Myocyte (in vitro differentiated cells): Measurements from ENCODE around the gene CLSTN1. TPM values are rescaled to one million over a fixed set of nuclear protein-coding genes. Genes with fewer than 3 reads are reported as not detected.

Experiments
- DNase-seq: peaks from one replicate; pipeline ENCODE4 v3.0.0-alpha.2; 2012; ENCODE audit warnings: low read depth
- total RNA-seq: library from RNA; depleted of rRNA; stranded (reverse); fragments of >200 nt; gene quantifications from 2 replicates; pipeline ENCODE4 v1.2.3, GENCODE V29; 2014

Gene CLSTN1
- total RNA-seq, 1 donor from 2014 or later: 17.1 TPM

- DNase-seq: no peak
These were observed 92.7 kb downstream of the CLSTN1 start for GRCh38 chr1:9731051-9731537.

GRCh38 chr1:9730096-9730901 lies 93.5 kb downstream of the CLSTN1 start:
- DNase-seq: no peak

DNA sequence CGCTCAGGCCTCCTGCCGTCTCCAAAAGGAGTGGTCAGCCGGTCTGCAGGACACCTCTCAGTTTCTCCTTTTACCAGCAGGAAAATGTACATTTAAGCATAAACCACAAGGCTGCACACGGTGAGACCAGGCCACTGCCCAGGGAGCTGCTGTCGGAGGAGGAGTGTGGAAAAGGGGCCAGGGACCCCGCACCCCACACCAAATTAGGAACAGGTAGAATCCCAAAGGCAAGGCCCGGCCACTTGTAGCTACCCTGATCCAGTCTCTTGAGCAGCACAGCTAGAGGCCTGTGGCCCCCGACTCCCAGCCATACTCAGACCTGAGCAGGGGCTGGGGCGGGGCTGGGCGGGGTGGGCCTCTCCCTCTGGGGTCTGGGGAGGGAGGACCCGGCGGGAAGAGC lies 94.2 kb downstream of the CLSTN1 start:
- DNase-seq: no peak

DNA sequence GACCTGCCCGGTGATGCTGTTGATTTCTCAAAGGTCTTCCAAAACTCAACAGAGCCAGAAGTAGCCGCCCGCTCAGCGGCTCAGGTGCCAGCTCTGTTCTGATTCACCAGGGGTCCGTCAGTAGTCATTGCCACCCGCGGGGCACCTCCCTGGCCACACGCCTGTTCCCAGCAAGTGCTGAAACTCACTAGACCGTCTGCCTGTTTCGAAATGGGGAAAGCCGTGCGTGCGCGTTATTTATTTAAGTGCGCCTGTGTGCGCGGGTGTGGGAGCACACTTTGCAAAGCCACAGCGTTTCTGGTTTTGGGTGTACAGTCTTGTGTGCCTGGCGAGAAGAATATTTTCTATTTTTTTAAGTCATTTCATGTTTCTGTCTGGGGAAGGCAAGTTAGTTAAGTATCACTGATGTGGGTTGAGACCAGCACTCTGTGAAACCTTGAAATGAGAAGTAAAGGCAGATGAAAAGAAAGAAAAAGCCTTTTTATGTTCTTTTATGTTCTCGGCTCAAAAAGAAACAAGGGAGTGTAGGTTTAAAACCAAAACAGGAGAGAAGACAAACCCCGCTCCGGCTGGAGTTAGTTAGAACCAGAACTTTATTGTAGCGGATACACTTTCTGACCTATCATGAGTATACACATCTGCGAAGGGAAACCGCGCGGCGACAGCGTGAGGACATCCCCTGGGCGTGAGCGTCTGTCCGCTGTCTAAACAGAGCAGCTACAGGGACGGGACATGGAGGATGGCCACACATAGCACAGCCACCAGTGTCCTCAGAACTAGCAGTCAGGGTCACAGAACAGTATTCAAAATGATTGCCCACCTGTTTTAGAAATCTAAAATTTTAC lies 95.1 kb downstream of the CLSTN1 start:
- no peak for DNase-seq

DNA sequence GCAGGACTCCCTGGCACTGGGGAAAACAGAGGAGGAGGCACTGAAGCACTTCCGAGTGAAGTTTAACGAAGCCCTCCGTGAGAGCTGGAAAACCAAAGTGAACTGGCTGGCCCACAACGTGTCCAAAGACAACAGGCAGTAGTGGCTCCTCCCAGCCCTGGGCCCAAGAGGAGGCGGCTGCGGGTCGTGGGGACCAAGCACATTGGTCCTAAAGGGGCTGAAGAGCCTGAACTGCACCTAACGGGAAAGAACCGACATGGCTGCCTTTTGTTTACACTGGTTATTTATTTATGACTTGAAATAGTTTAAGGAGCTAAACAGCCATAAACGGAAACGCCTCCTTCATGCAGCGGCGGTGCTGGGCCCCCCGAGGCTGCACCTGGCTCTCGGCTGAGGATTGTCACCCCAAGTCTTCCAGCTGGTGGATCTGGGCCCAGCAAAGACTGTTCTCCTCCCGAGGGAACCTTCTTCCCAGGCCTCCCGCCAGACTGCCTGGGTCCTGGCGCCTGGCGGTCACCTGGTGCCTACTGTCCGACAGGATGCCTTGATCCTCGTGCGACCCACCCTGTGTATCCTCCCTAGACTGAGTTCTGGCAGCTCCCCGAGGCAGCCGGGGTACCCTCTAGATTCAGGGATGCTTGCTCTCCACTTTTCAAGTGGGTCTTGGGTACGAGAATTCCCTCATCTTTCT lies 96.7 kb downstream of the CLSTN1 start:
- no peak for DNase-seq

DNA sequence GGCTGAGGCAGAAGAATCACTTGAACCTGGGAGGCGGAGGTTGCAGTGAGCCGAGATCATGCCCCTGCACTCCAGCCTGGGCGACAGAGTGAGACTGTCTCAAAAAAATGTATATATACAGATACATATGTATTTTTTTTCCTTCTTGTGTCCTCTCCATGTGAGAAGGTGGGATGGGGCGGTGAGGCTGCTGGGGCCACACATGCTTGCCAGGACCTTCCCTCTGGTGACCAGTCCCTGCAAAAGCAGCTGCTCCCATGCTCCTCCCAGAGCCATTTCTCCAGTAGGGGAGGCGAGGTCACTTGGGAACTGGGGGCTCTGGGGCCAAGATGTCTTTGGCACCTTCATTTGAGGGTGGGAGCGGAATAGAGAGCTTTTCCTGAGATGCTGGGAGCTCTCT lies 97.4 kb downstream of the CLSTN1 start:
- no peak for DNase-seq

- DNase-seq: peak; percentile 46
These were observed 98.9 kb downstream of the CLSTN1 start for GRCh38 chr1:9724706-9725476.

DNA sequence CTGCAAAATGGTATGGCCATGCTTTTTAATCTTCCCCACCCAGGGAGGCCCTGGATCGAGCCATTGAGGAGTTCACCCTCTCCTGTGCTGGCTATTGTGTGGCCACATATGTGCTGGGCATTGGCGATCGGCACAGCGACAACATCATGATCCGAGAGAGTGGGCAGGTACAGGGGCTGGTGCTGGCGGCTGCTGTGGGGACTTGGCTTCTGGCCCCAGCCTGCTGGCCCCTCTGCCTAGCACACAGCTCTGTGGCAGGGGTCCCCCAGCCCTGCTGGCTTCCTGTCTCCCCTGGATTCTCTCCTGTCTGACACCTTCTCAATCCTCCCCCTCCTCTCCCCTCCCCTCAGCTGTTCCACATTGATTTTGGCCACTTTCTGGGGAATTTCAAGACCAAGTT lies 99.8 kb downstream of the CLSTN1 start:
- no peak for DNase-seq

DNA sequence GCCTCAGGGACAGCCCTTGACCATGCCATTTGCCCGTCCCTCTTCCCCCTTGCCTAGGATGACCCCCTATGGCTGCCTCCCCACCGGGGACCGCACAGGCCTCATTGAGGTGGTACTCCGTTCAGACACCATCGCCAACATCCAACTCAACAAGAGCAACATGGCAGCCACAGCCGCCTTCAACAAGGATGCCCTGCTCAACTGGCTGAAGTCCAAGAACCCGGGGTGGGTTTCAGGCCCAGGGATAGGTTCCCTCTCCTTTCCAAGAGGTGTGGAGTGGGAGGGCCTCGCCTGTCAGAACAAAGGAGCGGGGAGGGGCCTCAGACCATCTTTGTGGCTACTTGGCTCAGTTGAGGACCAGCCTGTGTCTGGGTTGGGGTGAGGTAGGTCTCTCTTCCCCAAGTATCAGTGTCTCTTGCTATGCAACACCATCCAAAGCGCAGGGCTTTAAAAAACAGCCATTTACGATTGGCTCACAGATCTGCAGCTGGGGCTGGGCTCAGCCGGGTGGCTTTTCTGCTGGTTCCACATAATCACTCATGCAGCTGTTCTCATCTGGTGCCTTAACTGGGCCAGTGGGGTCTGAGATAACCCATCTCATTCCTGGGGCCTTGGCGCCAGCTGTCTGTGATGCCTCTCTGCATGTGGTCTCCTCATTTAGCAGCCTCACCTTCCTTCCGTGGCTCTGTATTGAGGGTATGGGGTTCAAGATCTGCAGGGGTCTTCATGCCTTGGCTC lies 100.5 kb downstream of the CLSTN1 start:
- no peak for DNase-seq

DNA sequence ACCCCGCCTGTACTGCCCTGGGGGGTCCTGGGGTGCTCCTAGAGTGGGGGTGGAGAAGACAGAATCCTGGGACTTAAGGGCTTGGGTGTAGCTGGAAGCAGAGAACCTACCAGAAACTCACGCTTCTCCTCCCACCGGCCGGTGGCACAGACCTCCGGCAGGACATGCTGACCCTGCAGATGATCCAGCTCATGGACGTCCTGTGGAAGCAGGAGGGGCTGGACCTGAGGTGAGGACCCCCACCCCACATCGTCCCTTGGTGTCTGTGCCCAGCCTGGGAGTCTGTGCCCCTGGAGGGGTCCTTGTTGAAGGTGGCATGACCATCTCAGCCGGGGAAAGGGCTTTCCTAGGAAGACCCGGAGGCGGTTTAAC lies 101.4 kb downstream of the CLSTN1 start:
- no peak for DNase-seq

- DNase-seq: no peak
These were observed 102.0 kb downstream of the CLSTN1 start for GRCh38 chr1:9721606-9722377.

- DNase-seq: no peak
These were observed 102.8 kb downstream of the CLSTN1 start for GRCh38 chr1:9720785-9721605.

DNA sequence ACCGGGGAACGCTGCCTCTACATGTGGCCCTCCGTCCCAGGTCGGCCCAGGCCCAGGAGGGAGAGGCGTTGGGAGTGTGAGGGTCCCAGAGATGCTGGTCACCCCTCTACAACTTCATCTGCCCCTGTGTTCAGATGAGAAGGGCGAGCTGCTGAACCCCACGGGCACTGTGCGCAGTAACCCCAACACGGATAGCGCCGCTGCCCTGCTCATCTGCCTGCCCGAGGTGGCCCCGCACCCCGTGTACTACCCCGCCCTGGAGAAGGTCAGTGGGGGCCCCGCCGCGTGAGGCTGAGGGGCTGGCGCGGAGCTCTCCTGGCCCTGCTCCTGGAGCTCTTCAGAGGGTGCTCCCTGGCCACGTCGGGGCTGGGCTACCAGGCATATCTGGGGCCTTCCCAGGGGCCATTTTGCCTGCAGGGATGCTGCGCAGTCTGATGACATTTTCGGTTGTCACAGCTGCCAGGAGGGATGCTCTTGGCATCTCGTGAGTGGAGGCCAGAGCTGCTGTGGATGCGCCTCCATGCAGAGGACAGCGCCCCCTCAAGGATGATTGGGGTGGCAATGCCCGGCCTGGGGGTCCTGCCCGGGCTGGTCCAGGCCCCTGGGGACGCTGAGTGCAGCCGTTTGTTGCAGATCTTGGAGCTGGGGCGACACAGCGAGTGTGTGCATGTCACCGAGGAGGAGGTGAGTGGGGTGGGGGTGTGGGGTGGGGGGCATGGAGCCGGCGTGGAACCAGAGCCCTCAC lies 103.6 kb downstream of the CLSTN1 start:
- no peak for DNase-seq

DNA sequence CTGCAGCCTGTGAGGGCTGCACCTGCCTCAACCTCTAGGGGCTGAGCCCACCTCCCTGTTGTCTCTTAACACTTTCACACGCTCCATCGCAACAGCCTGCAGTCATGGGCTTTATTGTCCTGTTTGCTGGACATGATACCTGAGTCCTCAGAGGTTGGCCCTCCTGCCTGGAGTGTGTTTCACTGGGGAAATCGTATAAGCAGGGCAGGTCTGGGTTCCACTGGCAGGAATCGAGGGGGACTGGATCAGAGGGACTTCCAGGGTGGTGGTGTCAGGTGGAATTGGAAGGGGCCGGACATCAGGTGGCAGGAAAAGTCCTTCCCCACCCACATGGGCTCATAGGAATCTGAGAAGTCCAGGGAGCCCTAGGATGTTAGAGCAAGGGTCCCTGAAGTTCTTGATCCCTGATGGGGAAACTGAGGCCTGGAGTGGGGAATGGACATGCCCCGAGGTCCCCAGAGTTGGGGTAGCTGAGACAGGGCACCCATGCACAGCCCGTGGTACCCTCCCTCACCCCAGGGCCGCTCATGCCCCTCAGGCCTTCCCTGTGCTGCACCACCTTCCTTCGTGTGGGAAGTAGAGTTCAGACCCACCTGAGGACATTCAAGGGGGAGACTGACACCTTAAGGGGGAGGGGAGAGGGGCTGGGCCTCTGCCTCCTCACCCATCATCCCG lies 105.6 kb downstream of the CLSTN1 start:
- no peak for DNase-seq

DNA sequence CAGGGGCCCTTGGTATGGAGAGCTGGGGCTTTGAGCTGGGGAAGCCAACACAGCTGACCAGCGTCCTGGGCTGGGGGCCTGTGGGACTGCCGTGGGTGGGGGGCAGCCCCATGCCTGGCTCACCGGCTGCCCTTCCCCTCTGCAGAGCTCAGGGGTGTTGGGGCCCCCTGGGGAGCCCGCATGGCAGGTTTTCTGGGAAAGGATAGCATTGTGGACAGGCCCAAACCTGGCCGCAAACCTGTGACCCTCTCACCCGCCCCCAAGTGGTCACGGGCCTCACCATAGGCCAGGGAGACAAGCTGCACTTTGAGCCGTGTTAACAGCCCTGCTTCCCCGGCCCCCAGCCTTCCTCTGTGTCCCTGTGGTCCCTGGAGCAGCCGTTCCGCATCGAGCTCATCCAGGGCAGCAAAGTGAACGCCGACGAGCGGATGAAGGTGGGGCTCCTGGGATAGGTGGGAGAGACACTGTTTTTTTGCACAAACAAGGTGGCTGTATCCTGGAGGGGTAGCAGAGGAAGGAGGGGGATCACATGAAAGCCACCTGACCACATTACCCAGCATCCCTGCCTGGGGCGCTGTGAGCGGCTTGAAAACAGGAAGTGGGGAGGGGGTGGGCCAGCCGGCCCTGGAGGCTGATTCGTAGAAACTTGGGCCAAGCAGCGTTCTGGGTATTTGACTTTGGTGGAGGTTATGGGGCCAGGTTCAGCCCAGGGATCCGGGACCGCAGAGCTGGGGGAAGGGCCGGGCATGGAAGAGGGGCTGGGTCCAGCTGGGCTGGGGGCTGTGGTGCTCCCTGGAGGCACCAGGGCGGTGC lies 106.4 kb downstream of the CLSTN1 start:
- DNase-seq: no peak

- DNase-seq: no peak
These were observed 107.2 kb downstream of the CLSTN1 start for GRCh38 chr1:9716404-9717192.
